ENCODE data around the gene ARFIP1.

The ARFIP1 gene

GRCh38 chr4:152938237-152938947 is 158.6 kb downstream of the ARFIP1 start:
- no peak for DNase-seq (ENCODE audit: low spot score)

DNA sequence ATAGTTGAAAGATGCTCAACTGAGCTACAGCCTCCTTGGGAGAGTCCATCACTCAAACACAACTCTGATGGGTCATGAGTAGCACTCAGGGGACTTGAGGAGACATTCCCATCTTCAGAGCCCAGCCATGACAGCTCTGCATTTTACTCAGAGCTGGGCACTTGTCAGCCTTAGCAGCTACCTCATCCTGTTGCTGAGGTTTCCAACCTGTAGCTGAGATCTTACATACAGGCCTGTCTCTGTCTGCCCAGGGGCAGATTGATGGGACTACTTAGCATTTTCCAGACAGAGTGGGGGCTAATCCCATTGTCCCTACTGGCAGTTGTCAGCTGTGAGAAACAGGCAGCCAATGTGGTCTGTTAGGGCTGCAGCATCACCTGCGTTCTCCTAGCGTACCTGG is 159.9 kb downstream of the ARFIP1 start:
- DNase-seq (ENCODE audit: low spot score) = no peak

DNA sequence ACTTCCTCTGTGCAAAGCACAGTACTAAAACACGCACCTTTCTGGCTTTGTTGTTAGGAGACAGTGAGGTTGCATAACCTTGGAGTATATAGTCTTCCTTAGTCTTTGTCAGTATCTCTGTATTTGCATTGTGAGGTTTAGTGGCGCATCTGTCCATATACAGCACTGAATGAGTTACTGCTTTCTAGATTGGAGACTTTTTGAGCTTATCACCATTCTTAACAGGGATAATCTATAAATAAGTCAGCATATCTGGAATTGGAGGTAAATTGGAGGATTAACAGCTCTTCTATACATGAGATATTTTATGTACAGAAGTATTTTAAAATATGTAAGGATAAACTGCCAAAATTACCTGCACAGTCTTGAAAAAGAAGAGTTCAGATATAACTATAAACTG is 160.7 kb downstream of the ARFIP1 start:
- no peak for DNase-seq (ENCODE audit: low spot score)

- no peak for DNase-seq (ENCODE audit: low spot score)
Observed at GRCh38 chr4:152941411-152941810, 161.7 kb downstream of the ARFIP1 start.

DNA sequence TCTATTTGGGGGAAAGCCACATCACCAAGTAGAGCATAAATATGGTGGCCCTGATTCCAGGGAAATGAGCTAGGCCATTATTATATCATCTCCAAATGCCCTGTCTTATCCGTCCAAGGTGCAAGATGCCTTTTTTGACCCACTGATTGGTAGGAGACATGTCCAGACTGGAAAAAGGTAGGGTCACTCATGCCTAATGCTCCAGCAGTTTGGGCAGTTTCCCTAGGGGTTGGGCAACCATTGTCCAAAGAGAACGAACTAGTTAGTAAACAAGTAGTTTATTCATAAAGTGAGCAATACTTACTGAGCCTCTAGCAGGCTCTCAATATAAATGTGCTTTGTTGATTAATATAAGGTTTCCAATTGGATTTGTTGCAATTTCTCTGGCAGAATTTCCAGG is 162.6 kb downstream of the ARFIP1 start:
- no peak for DNase-seq (ENCODE audit: low spot score)

GRCh38 chr4:152943672-152944071 is 163.9 kb downstream of the ARFIP1 start:
- no peak for DNase-seq (ENCODE audit: low spot score)

DNA sequence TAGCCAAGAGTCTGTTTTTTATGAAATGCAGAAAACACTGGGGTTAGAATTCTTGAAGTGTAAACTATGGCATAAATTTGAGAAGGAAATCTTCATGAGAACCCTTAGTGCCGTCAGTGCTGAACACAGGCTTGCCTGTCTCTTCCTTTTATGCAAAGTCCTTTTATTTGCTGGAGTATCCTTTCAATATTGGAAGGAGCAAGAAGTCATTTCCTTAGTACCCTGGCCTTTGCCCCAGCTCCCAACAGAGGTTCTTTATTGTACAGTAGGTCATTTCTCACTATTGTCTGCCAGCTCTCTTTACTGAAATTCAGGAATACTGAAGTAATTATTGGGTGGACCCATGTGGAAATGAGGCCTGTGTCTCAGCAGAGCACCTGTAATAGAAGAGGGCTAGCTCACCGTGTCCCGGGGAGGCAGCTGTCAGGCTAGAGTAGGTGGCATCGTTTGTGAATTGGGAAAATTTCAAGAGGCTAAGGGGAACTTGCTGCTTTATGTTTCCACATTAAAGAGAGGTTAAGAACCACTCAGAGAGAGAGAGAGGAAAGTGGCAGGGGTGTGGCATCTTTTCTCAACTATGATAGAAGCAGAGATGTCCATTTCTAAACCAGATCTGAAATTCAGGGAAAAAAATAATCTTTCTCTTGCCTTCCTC is 165.0 kb downstream of the ARFIP1 start:
- DNase-seq (ENCODE audit: low spot score) = no peak

- no peak for DNase-seq (ENCODE audit: low spot score)
Observed at GRCh38 chr4:152945639-152946038, 165.9 kb downstream of the ARFIP1 start.

GRCh38 chr4:152946446-152946845 is 166.7 kb downstream of the ARFIP1 start:
- DNase-seq (ENCODE audit: low spot score) = no peak

GRCh38 chr4:152947311-152947710 is 167.6 kb downstream of the ARFIP1 start:
- no peak for DNase-seq (ENCODE audit: low spot score)

- no peak for DNase-seq (ENCODE audit: low spot score)
Observed at GRCh38 chr4:152949930-152950329, 170.2 kb downstream of the ARFIP1 start.

DNA sequence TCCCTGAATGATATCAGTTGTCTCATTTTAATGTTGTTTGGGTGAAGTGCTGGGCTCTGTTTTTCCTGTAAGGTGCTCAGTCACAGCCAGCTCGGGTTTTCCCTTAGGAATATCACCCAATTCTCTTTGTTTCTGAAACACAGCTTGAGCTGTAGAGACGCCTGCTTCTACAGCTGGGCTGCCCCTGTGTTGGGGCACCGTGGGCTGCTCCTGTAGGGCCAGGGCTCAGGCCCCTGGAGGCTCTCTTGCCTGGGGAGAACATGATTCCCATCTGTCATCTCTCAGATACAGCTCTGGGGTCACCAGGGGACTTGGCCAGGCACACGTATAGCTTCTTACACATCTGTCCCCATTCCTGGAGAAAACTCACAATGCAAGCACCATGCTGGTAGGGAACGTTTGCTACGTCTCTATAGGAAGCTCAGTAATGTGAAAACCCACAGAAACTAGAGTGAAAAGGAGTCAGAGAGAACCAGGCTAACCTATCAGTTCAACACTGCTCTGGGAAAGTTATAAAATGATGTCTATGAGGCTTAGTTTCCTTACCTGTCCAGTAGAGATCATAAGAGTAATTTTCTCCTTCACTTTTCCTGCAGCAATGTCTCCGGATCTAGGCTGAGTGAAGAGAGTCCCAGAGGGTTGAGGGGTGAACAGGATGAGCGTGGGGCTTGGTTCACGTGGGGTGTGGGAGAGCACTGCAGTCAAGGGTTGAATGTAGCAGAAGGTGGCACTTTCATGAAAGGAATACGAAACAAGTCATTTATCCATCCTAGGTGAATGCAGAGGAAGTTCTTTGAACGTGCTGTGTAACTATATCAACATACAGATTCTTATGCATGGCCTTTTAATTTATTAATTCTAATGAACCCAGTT is 170.9 kb downstream of the ARFIP1 start:
- DNase-seq (ENCODE audit: low spot score) = no peak

- DNase-seq (ENCODE audit: low spot score) = no peak
Observed at GRCh38 chr4:152951348-152951747, 171.6 kb downstream of the ARFIP1 start.

- no peak for DNase-seq (ENCODE audit: low spot score)
Observed at GRCh38 chr4:152953514-152953913, 173.8 kb downstream of the ARFIP1 start.

DNA sequence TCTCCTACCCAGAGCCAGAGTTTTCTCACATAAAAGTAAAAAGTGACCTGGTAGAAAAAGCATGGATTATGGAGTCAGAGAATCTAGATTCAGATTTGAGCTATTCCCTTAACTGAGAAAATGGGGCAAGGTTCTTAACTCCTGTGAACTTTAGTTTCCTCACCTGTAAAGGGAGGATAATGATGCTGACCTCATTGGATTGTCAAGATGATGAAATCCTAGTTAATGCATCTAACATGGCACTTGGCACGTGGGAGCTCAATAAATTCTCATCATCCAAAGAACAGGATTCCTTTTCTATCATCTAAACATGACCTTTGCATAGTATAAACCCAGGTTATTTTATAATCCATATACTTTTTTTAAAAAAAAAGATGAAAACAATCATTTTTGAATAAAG is 175.0 kb downstream of the ARFIP1 start:
- no peak for DNase-seq (ENCODE audit: low spot score)

- no peak for DNase-seq (ENCODE audit: low spot score)
Observed at GRCh38 chr4:152956147-152956546, 176.4 kb downstream of the ARFIP1 start.

GRCh38 chr4:152956650-152957436 is 177.1 kb downstream of the ARFIP1 start:
- DNase-seq (ENCODE audit: low spot score) = no peak

- no peak for DNase-seq (ENCODE audit: low spot score)
Observed at GRCh38 chr4:152957437-152958171, 177.8 kb downstream of the ARFIP1 start.

DNA sequence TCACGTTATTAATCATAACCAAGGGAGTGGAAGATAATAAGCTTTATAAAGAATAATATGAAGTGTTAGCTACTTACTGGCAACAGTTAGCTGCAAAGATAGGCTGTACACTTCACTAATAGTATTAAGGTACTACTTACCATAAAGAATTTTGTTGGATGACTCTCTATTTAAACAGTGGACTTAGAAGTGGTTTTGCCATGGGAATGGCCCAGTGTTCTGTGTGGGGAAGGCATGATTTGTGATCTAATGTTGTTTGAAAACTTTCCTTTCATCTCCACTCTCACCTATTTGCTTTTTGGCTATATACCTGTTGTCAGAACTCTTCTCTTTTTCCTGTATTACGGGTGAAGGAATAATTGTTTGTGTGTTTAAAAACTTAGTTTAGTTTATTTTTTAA is 179.3 kb downstream of the ARFIP1 start:
- no peak for DNase-seq (ENCODE audit: low spot score)

GRCh38 chr4:152960082-152960481 is 180.3 kb downstream of the ARFIP1 start:
- DNase-seq (ENCODE audit: low spot score) = no peak

DNA sequence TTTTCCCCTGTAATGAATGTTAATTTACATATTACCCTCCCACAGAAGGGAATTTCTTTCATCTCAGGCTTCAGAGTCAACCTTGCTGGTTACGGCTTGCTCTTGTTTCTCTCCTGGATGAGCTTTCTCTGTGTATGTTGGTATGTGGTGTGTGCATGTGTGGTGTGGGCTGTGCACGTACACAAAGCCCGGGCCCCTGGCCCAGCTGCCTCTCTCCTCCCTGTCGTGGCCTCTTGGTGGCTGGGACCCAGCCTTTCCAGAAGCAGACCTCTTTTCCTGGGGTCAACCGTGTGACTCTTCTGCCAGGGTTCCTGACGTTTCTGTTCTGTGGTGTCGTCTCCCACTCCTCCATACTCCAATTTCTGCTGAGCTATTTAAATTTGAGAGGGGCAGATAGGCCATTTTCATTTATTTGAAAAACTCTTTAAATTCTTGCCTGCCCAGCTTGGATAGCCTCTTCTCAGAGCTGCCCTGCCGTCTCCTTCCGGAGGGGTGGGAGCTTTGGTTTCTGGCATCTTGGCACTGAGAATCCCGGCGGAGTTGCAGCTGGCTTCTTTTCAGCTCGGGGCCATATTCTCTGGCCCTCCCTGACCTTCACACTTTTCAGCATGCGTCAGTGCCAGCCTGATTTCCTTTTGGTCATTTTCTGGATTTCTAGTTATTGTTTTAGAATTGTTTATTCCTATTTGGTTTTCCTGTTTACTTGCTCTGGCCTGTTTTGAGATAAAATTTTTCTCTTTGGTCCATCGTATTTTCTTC is 181.4 kb downstream of the ARFIP1 start:
- peak; percentile 59 for DNase-seq (ENCODE audit: low spot score)
